GM12878 (cell line): ENCODE results near the gene GAK. TPM values are rescaled to one million over a fixed set of nuclear protein-coding genes. Genes with fewer than 3 reads are reported as not detected.
"Not testable (repeated sequence)": the region's sequence is repeated elsewhere in the genome, so short reads cannot be mapped to it uniquely, and the experiment has no call there.

Source experiments
- ATAC-seq: fragments of 200-7000 bp; cut with Tn5 transposase; 3 replicates; pipeline ENCODE4 v1.9.1; 2020; ENCODE audit warnings: mild to moderate bottlenecking, moderate library complexity
- BruUV-seq: library from RNA; stranded (reverse); fragments of 400-500 nt; replicated peaks from 2 replicates; lab custom pipeline; 2021; lab: Mats Ljungman, UMichigan
- CTCF ChIA-PET: fragments of 300-600 bp; sonication (Branson Sonifier 250); formaldehyde crosslinking; extraction: SDS; loops from one replicate; lab custom pipeline; 2021; ENCODE audit warnings: inconsistent platforms; lab: Yijun Ruan, JAX
- POLR2A ChIA-PET: fragments of 350-600 bp; formaldehyde crosslinking; extraction: SDS; loops from one replicate; lab custom pipeline; 2021; ENCODE audit warnings: inconsistent platforms; lab: Charles Lee
- RAD21 ChIA-PET: fragments of 300-600 bp; sonication (Branson Sonifier 250); formaldehyde crosslinking; loops from one replicate; lab custom pipeline; 2023; ENCODE audit warnings: antibody characterized with exemption; ENCODE audit not compliant: unreplicated experiment; lab: Charles Lee
- SMC1A ChIA-PET: fragments of 300-600 bp; sonication (Branson Sonifier 250); formaldehyde crosslinking; loops from one replicate; lab custom pipeline; 2023; ENCODE audit not compliant: unreplicated experiment, uncharacterized antibody; lab: Charles Lee
- DNase-seq: peaks from one replicate; pipeline ENCODE4 v3.0.0-alpha.2; 2011; ENCODE audit warnings: low read depth, low spot score
- FAIRE-seq: peaks from 3 replicates; lab custom pipeline; 2011; peaks lifted over from hg19 to GRCh38; lab: Jason Lieb, UNC
- H2AFZ ChIP-seq: 2 replicates; pipeline ENCODE4 v1.6.0; 2011; ENCODE audit warnings: low read depth, low read length, control low read depth; ENCODE audit not compliant: control insufficient read depth
- H3K27ac ChIP-seq: 2 replicates; pipeline ENCODE4 v1.5.1; 2011; ENCODE audit warnings: control low read depth; ENCODE audit not compliant: control insufficient read depth, insufficient read depth
- H3K27me3 ChIP-seq, 2 experiments: replicated peaks in 1 of 2; 2 replicates each; pipeline versions ENCODE4 v1.6.0 to v1.6.1; 2011; ENCODE audit warnings: low read length in 1 of 2; ENCODE audit not compliant: control insufficient read depth in 2 of 2, insufficient read depth in 2 of 2
- H3K36me3 ChIP-seq, 2 experiments: 2 replicates each; pipeline ENCODE4 v1.5.1; 2011; ENCODE audit warnings: low read length in 1 of 2; ENCODE audit not compliant: control insufficient read depth in 2 of 2, insufficient read depth in 2 of 2
- H3K4me1 ChIP-seq: 2 replicates; pipeline ENCODE4 v1.6.1; 2011; ENCODE audit warnings: mild to moderate bottlenecking, low read length, moderate library complexity, mixed read lengths; ENCODE audit not compliant: control insufficient read depth, insufficient read depth
- H3K4me2 ChIP-seq: 2 replicates; pipeline ENCODE4 v1.6.0; 2011; ENCODE audit warnings: control low read depth; ENCODE audit not compliant: control insufficient read depth, insufficient read depth
- H3K4me3 ChIP-seq: fragments of 200-600 bp; sonication (generic); 2 replicates; pipeline ENCODE4 v1.5.1; 2016
- H3K79me2 ChIP-seq: 2 replicates; pipeline ENCODE4 v1.6.0; 2011; ENCODE audit warnings: low read length; ENCODE audit not compliant: control insufficient read depth, insufficient read depth
- H3K9ac ChIP-seq: 2 replicates; pipeline ENCODE4 v1.8.0; 2011; ENCODE audit warnings: low read length, control low read depth, mixed read lengths; ENCODE audit not compliant: control insufficient read depth, insufficient read depth
- H3K9me3 ChIP-seq: replicated peaks from 3 replicates; pipeline ENCODE4 v1.5.1; 2011; ENCODE audit warnings: mild to moderate bottlenecking, low read length; ENCODE audit not compliant: control insufficient read depth, insufficient read depth
- H4K20me1 ChIP-seq: 2 replicates; pipeline ENCODE4 v1.6.0; 2011; ENCODE audit not compliant: control insufficient read depth, insufficient read depth
- ATF3 ChIP-seq: IDR thresholded peaks from 2 replicates; pipeline ENCODE4 v1.6.1; 2011; ENCODE audit warnings: low read depth, mild to moderate bottlenecking, low read length, moderate library complexity, borderline replicate concordance; ENCODE audit errors: extremely low read depth
- BHLHE40 ChIP-seq, 2 experiments: fragments of 450-650 bp in 1 of 2; IDR thresholded peaks; 2 replicates each; pipeline ENCODE4 v1.6.1; 2011 to 2017; ENCODE audit warnings: low read depth in 2 of 2, borderline replicate concordance in 1 of 2, improper control_type of control experiment in 1 of 2, low read length in 1 of 2, mild to moderate bottlenecking in 1 of 2
- CHD1 ChIP-seq: IDR thresholded peaks from 2 replicates; pipeline ENCODE4 v1.6.1; 2012; ENCODE audit warnings: low read depth, low read length, improper control_type of control experiment
- EP300 ChIP-seq, 2 experiments: fragments of 150-350 bp in 1 of 2; IDR thresholded peaks; 2 replicates each; pipeline ENCODE4 v1.6.1; 2011 to 2012; ENCODE audit warnings: low read depth in 2 of 2, low read length in 2 of 2, borderline replicate concordance in 1 of 2, improper control_type of control experiment in 1 of 2, inconsistent platforms in 1 of 2; ENCODE audit not compliant: control insufficient read depth in 1 of 2
- FOXM1 ChIP-seq: IDR thresholded peaks from 2 replicates; pipeline ENCODE4 v1.6.1; 2012; ENCODE audit warnings: low read depth, mild to moderate bottlenecking, inconsistent platforms, low read length, moderate library complexity
- HSF1 ChIP-seq: fragments of 150-350 bp; IDR thresholded peaks from 2 replicates; pipeline ENCODE4 v1.6.1; 2014; ENCODE audit warnings: mild to moderate bottlenecking, low read depth, low read length
- KLF5 ChIP-seq: fragments of 450-650 bp; IDR thresholded peaks from 2 replicates; pipeline ENCODE4 v1.6.1; 2014; ENCODE audit warnings: mild to moderate bottlenecking; ENCODE audit not compliant: partially characterized antibody
- MLLT1 ChIP-seq: fragments of 450-650 bp; IDR thresholded peaks from 2 replicates; pipeline ENCODE4 v1.6.1; 2016; ENCODE audit warnings: mild to moderate bottlenecking
- NFYA ChIP-seq: IDR thresholded peaks from 2 replicates; pipeline ENCODE4 v1.6.1; 2011; ENCODE audit warnings: low read depth, mild to moderate bottlenecking, low read length, improper control_type of control experiment, borderline replicate concordance
- PKNOX1 ChIP-seq: fragments of 450-650 bp; IDR thresholded peaks from 2 replicates; pipeline ENCODE4 v1.6.1; 2016; ENCODE audit warnings: mild to moderate bottlenecking
- RAD51 ChIP-seq: fragments of 450-650 bp; IDR thresholded peaks from 2 replicates; pipeline ENCODE4 v1.6.1; 2016; ENCODE audit warnings: moderate library complexity, mild to moderate bottlenecking, inconsistent platforms
- SMARCA5 ChIP-seq: fragments of 450-650 bp; IDR thresholded peaks from 2 replicates; pipeline ENCODE4 v1.6.1; 2017; ENCODE audit warnings: mild to moderate bottlenecking
- SP1 ChIP-seq: IDR thresholded peaks from one replicate; pipeline ENCODE4 v1.6.1; 2011; ENCODE audit warnings: low read depth, low read length
- SUZ12 ChIP-seq: fragments of 200-600 bp; sonication (generic); IDR thresholded peaks from one replicate; pipeline ENCODE4 v1.6.1; 2018; ENCODE audit warnings: antibody characterized with exemption, mild to moderate bottlenecking; ENCODE audit not compliant: unreplicated experiment
- ZSCAN29 ChIP-seq: fragments of 450-650 bp; IDR thresholded peaks from 2 replicates; pipeline ENCODE4 v1.6.1; 2017; ENCODE audit warnings: mild to moderate bottlenecking, moderate library complexity
- WGBS: methylation state at CpG from one replicate; pipeline ENCODE4 v1.1.6; 2016; ENCODE audit warnings: low lambda C conversion rate; ENCODE audit not compliant: insufficient replicate concordance, insufficient coverage; ENCODE audit errors: missing lambda C conversion rate; 5-methylcytosine and 5-hydroxymethylcytosine counted together
- in situ Hi-C: fragments of 300-500 bp; cut with MboI; formaldehyde crosslinking; loops from 9 replicates; pipeline ENCODE4 v1.14.3; 2018; ENCODE audit warnings: mixed read lengths
- intact Hi-C: fragments of 100-400 bp; cut with micrococcal nuclease; formaldehyde crosslinking; loops from one replicate; pipeline ENCODE4 v1.14.2; 2022; ENCODE audit not compliant: unreplicated experiment
- polyA plus RNA-seq, 11 experiments: library from polyadenylated mRNA; depleted of rRNA in 4 of 11; unstranded in 6 of 11; stranded (reverse) in 5 of 11; fragments of >200 nt; fragmentation: Nextera tagmentation in 4 of 11; fragmentation: Illumina TruSeq in 1 of 11; extraction: Ambion mirVana in 4 of 11; extraction: Trizol in 1 of 11; gene quantifications; 1 replicate in 1 of 11; 2 replicates in 10 of 11; pipeline versions ENCODE4 v1.2.1 to v1.2.3, GENCODE V29; 2011 to 2016; ENCODE audit warnings: inconsistent platforms in 2 of 11, missing spikeins in 2 of 11, low read depth in 1 of 11
- total RNA-seq, 4 experiments: library from RNA; depleted of rRNA in 3 of 4; stranded (reverse); fragments of >200 nt in 3 of 4; fragmentation: Illumina TruSeq in 1 of 4; extraction: Trizol in 1 of 4; gene quantifications; 2 replicates each; pipeline versions ENCODE4 v1.2.1 to v1.2.3, GENCODE V29; 2013 to 2021

Gene GAK
- total and polyA plus RNA-seq, 10 of the 15 experiments (the other 5 are each of a cell fraction or from before 2014, with no cell fraction given): 0.82 to 127 (median 53.8) TPM

- H3K4me3 ChIP-seq: no peak overlapping the region
- SMC1A ChIA-PET: no interaction called here
- CTCF ChIA-PET: no interaction called here
- intact Hi-C loops: no loop called here
- H3K9me3 ChIP-seq: no peaks in the 10 kb centered on the region; the same call in 2 of the 3 replicates
- POLR2A ChIA-PET: no interaction called here
- no peak overlapping the region for H2AFZ ChIP-seq
- no peak overlapping the region for H3K27ac ChIP-seq
- DNase-seq (no peak), FAIRE-seq (no peak), ATAC-seq (no peak)
- no TSS peak for BruUV-seq
- WGBS: 47% methylated on average over 5 of the region's 5 CpGs
- no peaks in the 10 kb centered on the region for H3K27me3 ChIP-seq
- in situ Hi-C loops: no loop called here
- H3K9ac ChIP-seq: no peak overlapping the region
- H3K36me3 ChIP-seq: no peaks in the 10 kb centered on the region
- RAD21 ChIA-PET: no interaction called here
- no peaks in the 10 kb centered on the region for H4K20me1 ChIP-seq
- H3K79me2 ChIP-seq: no peaks in the 10 kb centered on the region
- TF ChIP-seq HSF1: no peak
- no peak for TF ChIP-seq KLF5
- no peak for TF ChIP-seq RAD51
- no peak for TF ChIP-seq PKNOX1
- TF ChIP-seq ATF3: no peak
- no peak for TF ChIP-seq CHD1
- no peak for TF ChIP-seq FOXM1
- no peak for TF ChIP-seq SMARCA5
- TF ChIP-seq ZSCAN29: no peak
- no peak for TF ChIP-seq SP1
- TF ChIP-seq SUZ12: no peak
- TF ChIP-seq BHLHE40 (IDR thresholded peaks at IDR 0.05; ENCODE audit: borderline replicate concordance in 1 of 2, low read depth in 2 of 2, low read length in 1 of 2): no peak
- TF ChIP-seq NFYA: no peak
- TF ChIP-seq EP300 (IDR thresholded peaks at IDR 0.05; ENCODE audit: borderline replicate concordance in 1 of 2, control insufficient read depth in 1 of 2, low read depth in 2 of 2, low read length in 2 of 2): no peak
- no peak for TF ChIP-seq MLLT1
- H3K4me2 ChIP-seq: no peak overlapping the region
- H3K4me1 ChIP-seq: no peaks in the 10 kb centered on the region
These were observed 124.3 kb downstream of the GAK start for GRCh38 chr4:807792-808191.

GRCh38 chr4:806979-807378, 125.1 kb downstream of the GAK start:
- H3K79me2 ChIP-seq, RAD21 ChIA-PET, SMC1A ChIA-PET, H3K27ac ChIP-seq, H3K4me3 ChIP-seq, H3K4me2 ChIP-seq, H3K4me1 ChIP-seq, ATAC-seq, POLR2A ChIA-PET, intact Hi-C loops, H3K27me3 ChIP-seq, in situ Hi-C loops, FAIRE-seq, H4K20me1 ChIP-seq, H3K9me3 ChIP-seq, DNase-seq, H3K9ac ChIP-seq, BruUV-seq, CTCF ChIA-PET, H3K36me3 ChIP-seq, H2AFZ ChIP-seq: not testable (repeated sequence)
- 79% methylated on average over 4 of the region's 4 CpGs for WGBS
